HG02981 (cell line): ENCODE results near the gene MUC5AC.
"Not testable (repeated sequence)": the region's sequence is repeated elsewhere in the genome, so short reads cannot be mapped to it uniquely, and the experiment has no call there.

ENCODE experiments used
- ATAC-seq: cut with Tn5 transposase; IDR thresholded peaks from one replicate; pipeline ENCODE4 v1.9.1; 2021; ENCODE audit warnings: mild to moderate bottlenecking, moderate library complexity; ENCODE audit not compliant: unreplicated experiment

The MUC5AC gene

DNA sequence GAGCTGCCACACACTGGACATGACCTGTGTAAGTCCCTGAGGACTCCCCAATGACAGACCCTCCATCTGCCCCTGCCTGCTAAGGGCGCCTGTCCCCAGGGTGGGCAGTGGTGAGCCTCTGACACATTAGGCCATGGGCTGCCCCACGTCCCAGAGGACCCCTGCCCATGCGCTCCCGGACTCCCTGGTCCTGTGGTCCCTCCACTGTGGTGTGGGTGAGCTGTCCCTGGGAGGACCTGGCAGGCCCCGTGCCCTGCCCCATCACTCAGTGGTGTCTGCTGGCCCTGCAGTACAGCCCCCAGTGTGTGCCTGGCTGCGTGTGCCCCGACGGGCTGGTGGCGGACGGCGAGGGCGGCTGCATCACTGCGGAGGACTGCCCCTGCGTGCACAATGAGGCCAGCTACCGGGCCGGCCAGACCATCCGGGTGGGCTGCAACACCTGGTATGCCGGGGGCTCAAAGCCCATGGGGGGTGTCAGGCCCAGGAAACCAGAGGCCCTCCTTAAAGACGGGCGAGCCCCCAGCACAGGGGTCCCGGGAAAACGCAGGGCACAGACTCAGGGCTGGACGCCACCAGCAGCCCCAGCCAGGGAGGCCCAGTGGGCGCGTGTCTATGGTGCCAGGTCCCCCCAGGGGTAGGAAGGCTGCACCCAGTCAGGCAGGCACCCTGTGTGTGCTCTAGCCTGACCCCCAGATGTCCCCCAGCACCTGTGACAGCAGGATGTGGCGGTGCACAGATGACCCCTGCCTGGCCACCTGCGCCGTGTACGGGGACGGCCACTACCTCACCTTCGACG is 18.7 kb downstream of the MUC5AC start:
- no peak for ATAC-seq

DNA sequence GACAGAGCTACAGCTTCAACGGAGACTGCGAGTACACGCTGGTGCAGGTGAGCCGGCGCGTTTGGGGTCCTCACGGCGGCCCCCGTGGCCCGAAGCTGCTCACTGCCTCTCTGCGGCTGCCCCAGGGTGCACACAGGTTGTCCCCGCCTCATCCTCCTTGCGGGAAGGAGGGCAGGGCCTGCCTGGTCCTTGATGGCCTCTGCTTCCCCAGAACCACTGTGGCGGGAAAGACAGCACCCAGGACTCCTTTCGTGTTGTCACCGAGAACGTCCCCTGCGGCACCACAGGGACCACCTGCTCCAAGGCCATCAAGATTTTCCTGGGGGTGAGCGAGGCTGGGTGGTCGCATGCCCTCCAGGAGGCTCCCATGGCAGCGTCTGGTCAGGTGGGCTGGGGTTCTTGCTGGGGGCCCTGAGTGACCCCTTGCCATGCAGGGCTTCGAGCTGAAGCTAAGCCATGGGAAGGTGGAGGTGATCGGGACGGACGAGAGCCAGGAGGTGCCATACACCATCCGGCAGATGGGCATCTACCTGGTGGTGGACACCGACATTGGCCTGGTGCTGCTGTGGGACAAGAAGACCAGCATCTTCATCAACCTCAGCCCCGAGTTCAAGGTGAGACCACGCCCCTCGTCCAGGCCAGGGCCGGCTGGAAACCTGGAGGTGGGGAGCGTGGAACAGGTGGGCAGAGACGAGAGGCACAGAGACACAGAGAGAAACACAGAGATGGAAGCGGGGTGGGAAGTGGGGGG is 19.4 kb downstream of the MUC5AC start:
- no peak for ATAC-seq

- ATAC-seq: no peak
Observed at GRCh38 chr11:1177771-1178090, 20.0 kb downstream of the MUC5AC start.

DNA sequence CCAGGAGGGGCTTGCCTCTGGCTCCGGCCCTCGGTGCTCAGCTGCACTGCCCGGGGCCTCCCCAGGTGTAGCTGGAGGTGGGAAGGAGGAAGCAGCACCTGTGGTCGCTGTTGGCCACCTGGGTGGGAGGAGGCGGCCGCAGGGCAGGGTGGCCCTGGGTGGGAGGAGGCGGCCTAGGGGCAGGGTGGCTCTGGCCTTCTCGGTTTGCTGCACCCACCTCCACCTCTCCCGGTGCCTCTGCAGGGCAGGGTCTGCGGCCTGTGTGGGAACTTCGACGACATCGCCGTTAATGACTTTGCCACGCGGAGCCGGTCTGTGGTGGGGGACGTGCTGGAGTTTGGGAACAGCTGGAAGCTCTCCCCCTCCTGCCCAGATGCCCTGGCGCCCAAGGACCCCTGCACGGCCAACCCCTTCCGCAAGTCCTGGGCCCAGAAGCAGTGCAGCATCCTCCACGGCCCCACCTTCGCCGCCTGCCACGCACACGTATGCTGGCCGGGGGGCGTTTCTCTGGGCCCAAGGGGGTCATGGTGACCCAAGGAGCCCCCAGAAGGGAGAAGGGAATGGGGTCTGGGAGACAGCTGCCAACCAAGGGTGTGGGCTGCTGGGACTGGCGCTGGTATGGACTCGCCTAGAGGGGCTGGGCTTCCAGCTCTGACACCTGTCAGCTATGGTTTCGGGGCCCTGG is 20.6 kb downstream of the MUC5AC start:
- no peak for ATAC-seq

GRCh38 chr11:1178906-1179305 is 21.2 kb downstream of the MUC5AC start:
- no peak for ATAC-seq

- no peak for ATAC-seq
Observed at GRCh38 chr11:1179641-1180040, 21.9 kb downstream of the MUC5AC start.

- ATAC-seq: no peak
Observed at GRCh38 chr11:1180171-1180570, 22.4 kb downstream of the MUC5AC start.

DNA sequence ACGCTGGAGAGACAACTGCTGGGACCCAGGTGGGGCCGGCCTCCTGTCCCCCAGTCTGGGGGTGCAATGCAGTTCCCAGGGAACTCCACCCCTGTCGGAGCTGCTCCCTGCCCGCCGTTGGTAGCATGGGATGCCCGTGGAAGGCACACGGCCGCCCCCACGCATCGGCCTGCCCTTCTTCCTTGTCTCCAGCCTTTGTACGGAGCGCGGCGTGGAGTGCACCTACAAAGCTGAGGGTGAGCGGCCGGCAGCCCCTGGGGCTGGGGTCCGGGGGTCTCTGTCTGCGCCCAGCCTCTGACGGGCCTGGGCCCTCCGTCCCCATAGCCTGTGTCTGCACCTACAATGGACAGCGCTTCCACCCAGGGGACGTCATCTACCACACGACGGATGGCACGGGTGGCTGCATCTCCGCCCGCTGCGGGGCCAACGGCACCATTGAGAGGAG is 23.2 kb downstream of the MUC5AC start:
- no peak for ATAC-seq

GRCh38 chr11:1181420-1181819 is 23.7 kb downstream of the MUC5AC start:
- no peak for ATAC-seq

DNA sequence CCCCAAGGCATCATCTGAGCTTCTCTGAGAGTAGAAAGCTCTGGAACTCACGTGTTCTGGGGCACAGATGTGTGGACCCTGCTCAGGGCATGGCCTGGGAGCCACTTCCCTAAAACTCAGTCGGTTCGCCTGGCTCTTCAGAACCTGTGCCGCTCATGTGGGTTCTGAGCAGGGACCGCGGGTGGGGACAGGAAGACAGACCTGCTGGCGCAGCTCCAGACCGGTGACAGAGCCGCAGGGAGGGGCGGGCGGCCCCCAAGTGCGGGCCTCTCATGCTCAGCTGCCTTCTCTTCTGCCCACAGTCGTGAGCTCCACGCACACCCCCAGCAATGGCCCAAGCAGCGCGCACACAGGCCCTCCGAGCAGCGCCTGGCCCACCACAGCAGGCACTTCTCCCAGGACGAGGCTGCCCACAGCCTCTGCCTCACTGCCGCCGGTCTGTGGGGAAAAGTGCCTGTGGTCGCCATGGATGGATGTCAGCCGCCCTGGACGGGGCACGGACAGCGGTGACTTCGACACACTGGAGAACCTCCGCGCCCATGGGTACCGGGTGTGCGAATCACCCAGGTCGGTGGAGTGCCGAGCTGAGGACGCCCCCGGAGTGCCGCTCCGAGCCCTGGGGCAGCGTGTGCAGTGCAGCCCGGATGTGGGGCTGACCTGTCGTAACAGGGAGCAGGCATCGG is 24.2 kb downstream of the MUC5AC start:
- ATAC-seq: no peak

- not testable (repeated sequence) for ATAC-seq
Observed at GRCh38 chr11:1184139-1184538, 26.4 kb downstream of the MUC5AC start.

GRCh38 chr11:1188451-1189130 is 30.8 kb downstream of the MUC5AC start:
- not testable (repeated sequence) for ATAC-seq

- not testable (repeated sequence) for ATAC-seq
Observed at GRCh38 chr11:1189816-1190215, 32.1 kb downstream of the MUC5AC start.

- not testable (repeated sequence) for ATAC-seq
Observed at GRCh38 chr11:1191786-1192470, 34.2 kb downstream of the MUC5AC start.

- ATAC-seq: no peak
Observed at GRCh38 chr11:1192741-1193325, 35.1 kb downstream of the MUC5AC start.

DNA sequence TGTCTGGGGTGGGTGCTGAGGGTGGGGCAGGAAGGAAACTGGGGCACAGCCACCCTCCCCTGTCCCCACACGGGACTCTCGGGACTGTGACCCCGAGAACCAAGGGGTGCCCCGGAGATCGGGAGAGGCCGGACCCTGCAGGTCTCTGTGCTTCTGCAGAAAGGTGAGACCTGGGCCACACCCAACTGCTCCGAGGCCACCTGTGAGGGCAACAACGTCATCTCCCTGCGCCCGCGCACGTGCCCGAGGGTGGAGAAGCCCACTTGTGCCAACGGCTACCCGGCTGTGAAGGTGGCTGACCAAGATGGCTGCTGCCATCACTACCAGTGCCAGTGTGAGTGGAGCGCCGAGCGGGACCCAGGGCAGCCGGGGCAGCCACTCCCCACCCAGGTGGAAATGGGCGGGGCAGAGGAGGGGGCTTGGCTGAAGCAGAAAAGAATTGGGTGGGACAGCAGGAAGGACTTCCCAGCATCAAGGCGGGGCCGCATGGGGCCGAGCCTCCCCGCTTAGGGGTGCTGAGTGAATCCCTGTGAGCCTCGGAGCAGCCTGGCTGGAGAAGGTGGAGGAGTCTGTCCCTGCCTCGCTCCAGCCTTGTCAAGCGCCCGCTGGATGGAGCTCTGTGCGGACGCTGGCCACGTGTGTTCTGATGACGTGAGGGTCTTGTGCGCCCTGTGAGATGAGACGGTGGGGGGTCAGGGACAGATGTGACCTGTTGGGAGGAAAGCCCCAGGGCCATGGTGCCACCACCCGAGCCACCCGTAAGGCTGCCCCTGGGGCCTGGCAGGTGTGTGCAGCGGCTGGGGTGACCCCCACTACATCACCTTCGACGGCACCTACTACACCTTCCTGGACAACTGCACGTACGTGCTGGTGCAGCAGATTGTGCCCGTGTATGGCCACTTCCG is 35.8 kb downstream of the MUC5AC start:
- ATAC-seq: no peak

DNA sequence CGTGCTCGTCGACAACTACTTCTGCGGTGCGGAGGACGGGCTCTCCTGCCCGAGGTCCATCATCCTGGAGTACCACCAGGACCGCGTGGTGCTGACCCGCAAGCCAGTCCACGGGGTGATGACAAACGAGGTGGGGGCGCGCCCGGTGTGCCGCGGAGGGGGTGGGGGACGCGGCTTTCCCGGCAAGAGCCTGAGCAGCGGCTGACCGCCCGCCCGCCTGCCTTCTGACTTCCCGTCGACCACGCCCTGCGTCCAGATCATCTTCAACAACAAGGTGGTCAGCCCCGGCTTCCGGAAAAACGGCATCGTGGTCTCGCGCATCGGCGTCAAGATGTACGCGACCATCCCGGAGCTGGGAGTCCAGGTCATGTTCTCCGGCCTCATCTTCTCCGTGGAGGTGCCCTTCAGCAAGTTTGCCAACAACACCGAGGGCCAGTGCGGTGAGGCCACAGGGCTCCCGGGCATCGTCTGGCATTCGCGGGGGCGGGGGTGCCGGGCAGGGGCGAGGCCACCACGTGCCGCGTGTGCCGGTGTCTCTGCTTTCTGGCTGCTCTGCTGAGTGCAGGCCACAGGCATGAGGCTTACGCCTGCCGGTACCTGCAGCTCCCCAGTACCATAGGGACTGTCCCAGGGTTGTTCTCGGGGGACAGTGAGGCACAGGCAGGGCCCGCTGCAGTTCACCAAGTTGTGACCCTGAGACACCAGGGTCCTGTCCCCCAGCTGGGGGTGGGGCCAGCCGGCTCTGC is 36.7 kb downstream of the MUC5AC start:
- no peak for ATAC-seq
